PC-9 (cell line): ENCODE data around the gene SELENOM. TPM values are rescaled to one million over a fixed set of nuclear protein-coding genes. Genes with fewer than 3 reads are reported as not detected.
A peak's percentile ranks its signal among the peaks of the same experiment; 100 is the strongest.

ENCODE experiments used
- BruUV-seq: library from RNA; stranded (reverse); fragments of 400-500 nt; replicated peaks from 2 replicates; lab custom pipeline; 2021; lab: Mats Ljungman, UMichigan
- CTCF ChIA-PET: fragments of 300-600 bp; sonication (Branson Sonifier 250); formaldehyde crosslinking; loops from one replicate; lab custom pipeline; 2022; ENCODE audit warnings: antibody characterized with exemption; lab: Charles Lee
- POLR2A ChIA-PET: fragments of 300-600 bp; sonication (Branson Sonifier 250); formaldehyde crosslinking; loops from one replicate; lab custom pipeline; 2022; ENCODE audit warnings: antibody characterized with exemption; ENCODE audit not compliant: unreplicated experiment; lab: Charles Lee
- DNase-seq, 2 experiments: peaks; one replicate each; pipeline versions ENCODE4 v3.0.0 to v3.0.0-alpha.2; 2015 to 2022; ENCODE audit warnings: mixed read lengths in 1 of 2
- H2AFZ ChIP-seq: fragments of 200-600 bp; sonication (generic); 2 replicates; pipeline ENCODE4 v1.8.1; 2017; ENCODE audit warnings: antibody characterized with exemption
- H3F3A ChIP-seq: fragments of 200-600 bp; sonication (generic); 2 replicates; pipeline ENCODE4 v1.8.1; 2017; ENCODE audit warnings: antibody characterized with exemption, mild to moderate bottlenecking, low read depth; ENCODE audit not compliant: insufficient read depth
- H3K27ac ChIP-seq: fragments of 200-600 bp; sonication (generic); 2 replicates; pipeline ENCODE4 v1.6.1; 2016; ENCODE audit warnings: mixed run types
- H3K27me3 ChIP-seq: fragments of 200-600 bp; sonication (generic); 2 replicates; pipeline ENCODE4 v1.6.1; 2016; ENCODE audit warnings: low read depth, mixed run types; ENCODE audit not compliant: insufficient read depth
- H3K36me3 ChIP-seq: fragments of 200-600 bp; sonication (generic); 2 replicates; pipeline ENCODE4 v1.6.1; 2016; ENCODE audit warnings: low read depth, mixed run types
- H3K4me1 ChIP-seq: fragments of 200-600 bp; sonication (generic); replicated peaks from 2 replicates; pipeline ENCODE4 v1.6.1; 2016; ENCODE audit warnings: mixed run types; ENCODE audit not compliant: insufficient read depth
- H3K4me2 ChIP-seq: fragments of 200-600 bp; sonication (generic); 2 replicates; pipeline ENCODE4 v1.6.1; 2017; ENCODE audit warnings: mixed run types
- H3K4me3 ChIP-seq: fragments of 200-600 bp; sonication (generic); 2 replicates; pipeline ENCODE4 v1.6.1; 2016; ENCODE audit warnings: mixed run types
- H3K79me2 ChIP-seq: fragments of 200-600 bp; sonication (generic); 2 replicates; pipeline ENCODE4 v1.6.1; 2017; ENCODE audit warnings: low read depth, mixed run types
- H3K9me2 ChIP-seq: fragments of 200-600 bp; sonication (generic); 2 replicates; pipeline ENCODE4 v1.8.1; 2017; ENCODE audit warnings: mild to moderate bottlenecking; ENCODE audit not compliant: insufficient read depth
- H3K9me3 ChIP-seq: fragments of 200-600 bp; sonication (generic); 2 replicates; pipeline ENCODE4 v1.8.1; 2016; ENCODE audit warnings: low read depth; ENCODE audit not compliant: insufficient read depth
- H4K20me1 ChIP-seq: fragments of 200-600 bp; sonication (generic); 2 replicates; pipeline ENCODE4 v1.8.1; 2017; ENCODE audit not compliant: insufficient read depth
- CTCF ChIP-seq: fragments of 200-600 bp; sonication (generic); conservative IDR thresholded peaks from 2 replicates; pipeline ENCODE4 v1.6.1; 2017; ENCODE audit warnings: mixed run types, antibody characterized with exemption, mild to moderate bottlenecking, moderate library complexity
- EZH2 ChIP-seq: fragments of 200-600 bp; sonication (generic); IDR thresholded peaks from 2 replicates; pipeline ENCODE4 v1.8.0; 2017; ENCODE audit warnings: antibody characterized with exemption, low read depth
- intact Hi-C: fragments of 100-400 bp; cut with micrococcal nuclease; formaldehyde crosslinking; loops from one replicate; pipeline ENCODE4 v1.10.0; 2022; ENCODE audit not compliant: unreplicated experiment
- total RNA-seq: library from RNA; stranded (reverse); gene quantifications from 2 replicates; pipeline ENCODE4 v1.2.3, GENCODE V29; 2021

Gene SELENOM
- total RNA-seq, 1 experiment from 2014 or later, result 20.7 TPM

GRCh38 chr22:31107894-31108218 is 488 bp upstream of the SELENOM start:
- BruUV-seq, result no TSS peak
- Histone ChIP-seq H3K9me2 (no peaks in the 10 kb centered on the region), H3K27me3 (no peaks in the 10 kb centered on the region), H3K4me3 (peak overlapping the region; percentile 53), H4K20me1 (no peaks in the 10 kb centered on the region), H3K9me3 (no peaks in the 10 kb centered on the region), H3F3A (peaks cover 28% of the 10 kb centered on the region; the same call in 1 of the 2 replicates), H3K4me2 (peak overlapping the region; percentile 86), H3K36me3 (no peaks in the 10 kb centered on the region), H3K4me1 (peaks cover 15% of the 10 kb centered on the region), H3K79me2 (no peaks in the 10 kb centered on the region), H3K27ac (no peak overlapping the region), H2AFZ (peak overlapping the region; percentile 69)
- peak; percentile 26; the same call in 1 of the 2 replicates for TF ChIP-seq CTCF
- no peak for TF ChIP-seq EZH2
- no peak for DNase-seq
- intact Hi-C loops, result loop anchor here (1.0 to 10.0 kb wide), 4 partner anchors 41 to 165 kb away; partner anchors contain the start of gene LIMK2
- CTCF ChIA-PET, result interaction anchor here (0.6 to 1.4 kb wide), 11 partner anchors 13 to 1004 kb away, joined by 3 to 12 read pairs (median 3); partner anchors contain the start of gene MORC2
- POLR2A ChIA-PET, result interaction anchor here (0.5 to 0.9 kb wide), 4 partner anchors 52 to 516 kb away, joined by 4 to 7 read pairs (median 5); partner anchors contain the start of genes PES1 and RNF185

- Histone ChIP-seq H3K4me2 (peak overlapping the region; percentile 75), H4K20me1 (no peaks in the 10 kb centered on the region), H2AFZ (peak overlapping the region; percentile 75), H3K9me2 (no peaks in the 10 kb centered on the region), H3F3A (peaks cover 39% of the 10 kb centered on the region), H3K9me3 (no peaks in the 10 kb centered on the region), H3K4me3 (peak overlapping the region; percentile 54; the same call in 1 of the 2 replicates), H3K27ac (no peak overlapping the region), H3K27me3 (no peaks in the 10 kb centered on the region), H3K79me2 (no peaks in the 10 kb centered on the region), H3K36me3 (no peaks in the 10 kb centered on the region), H3K4me1 (peaks cover 26% of the 10 kb centered on the region)
- peak in 1 of 2 experiments; percentile 22 for DNase-seq
- intact Hi-C loops, result loop anchor here (1.0 to 10.0 kb wide), 4 partner anchors 43 to 166 kb away; partner anchors contain the start of gene LIMK2
- ChIA-PET CTCF (interaction anchor here (1.4 kb wide), 1 partner anchor 50 kb away, joined by 5 read pairs; no protein-coding TSS in a partner anchor), POLR2A (no interaction called here)
- TF ChIP-seq EZH2 (no peak), CTCF (no peak)
- TSS peak; percentile 72 for BruUV-seq
Observed at GRCh38 chr22:31106731-31107177, 614 bp downstream of the SELENOM start.

GRCh38 chr22:31106001-31106571 is 1.3 kb downstream of the SELENOM start:
- Histone ChIP-seq H3K27me3 (no peaks in the 10 kb centered on the region), H3K27ac (no peak overlapping the region), H3F3A (peaks cover 46% of the 10 kb centered on the region), H3K4me2 (no peak overlapping the region), H3K36me3 (no peaks in the 10 kb centered on the region), H3K4me1 (peaks cover 27% of the 10 kb centered on the region), H3K79me2 (no peaks in the 10 kb centered on the region), H2AFZ (no peak overlapping the region), H3K4me3 (no peak overlapping the region), H4K20me1 (no peaks in the 10 kb centered on the region), H3K9me2 (no peaks in the 10 kb centered on the region), H3K9me3 (no peaks in the 10 kb centered on the region)
- peak in 1 of 2 experiments; percentile 32 for DNase-seq
- intact Hi-C loops, result loop anchor here (2.0 to 10.0 kb wide), 3 partner anchors 109 to 167 kb away; partner anchors contain the start of gene LIMK2
- POLR2A ChIA-PET, result no interaction called here
- BruUV-seq, result no TSS peak
- TF ChIP-seq CTCF (no peak), EZH2 (no peak)
- CTCF ChIA-PET, result no interaction called here
